Liver (tissue), 9 donors: Measurements from ENCODE around the gene DNM3. TPM values are rescaled to one million over a fixed set of nuclear protein-coding genes. Genes with fewer than 3 reads are reported as not detected.

Source experiments
- DNase-seq: peaks from one replicate; pipeline ENCODE4 v3.0.0-alpha.2; 2017; ENCODE audit warnings: low spot score
- H3K27ac ChIP-seq, 2 donors: one replicate each; pipeline ENCODE4 v1.7.0; 2013; ENCODE audit warnings: inconsistent platforms in 2 of 2, low read length in 2 of 2, control low read depth in 1 of 2, low read depth in 1 of 2, mild to moderate bottlenecking in 1 of 2
- H3K27me3 ChIP-seq, 4 donors: one replicate each; pipeline versions ENCODE4 v1.6.1 to v1.7.0; 2013; ENCODE audit warnings: low read length in 3 of 4, inconsistent platforms in 1 of 4, mild to moderate bottlenecking in 1 of 4, moderate library complexity in 1 of 4; ENCODE audit not compliant: control insufficient read depth in 4 of 4, insufficient read depth in 4 of 4
- H3K36me3 ChIP-seq, 4 donors: one replicate each; pipeline versions ENCODE4 v1.6.1 to v1.7.0; 2013; ENCODE audit warnings: low read length in 3 of 4, mild to moderate bottlenecking in 3 of 4, low read depth in 1 of 4, moderate library complexity in 1 of 4; ENCODE audit not compliant: control insufficient read depth in 4 of 4, insufficient read depth in 3 of 4
- H3K4me1 ChIP-seq, 4 donors: one replicate each; pipeline versions ENCODE4 v1.6.1 to v1.7.0; 2013; ENCODE audit warnings: low read length in 3 of 4, mild to moderate bottlenecking in 3 of 4, moderate library complexity in 1 of 4; ENCODE audit not compliant: control insufficient read depth in 4 of 4, insufficient read depth in 4 of 4
- H3K4me3 ChIP-seq, 3 donors: one replicate each; pipeline versions ENCODE4 v1.6.1 to v1.7.0; 2013; ENCODE audit warnings: low read length in 3 of 3, control low read depth in 1 of 3, low read depth in 1 of 3, mild to moderate bottlenecking in 1 of 3
- H3K9ac ChIP-seq, 2 donors: one replicate each; pipeline ENCODE4 v1.7.0; 2013; ENCODE audit warnings: low read length in 2 of 2, mild to moderate bottlenecking in 2 of 2, moderate library complexity in 2 of 2, control low read depth in 1 of 2, low read depth in 1 of 2
- H3K9me3 ChIP-seq, 4 donors: one replicate each; pipeline versions ENCODE4 v1.6.1 to v1.7.0; 2013; ENCODE audit warnings: low read length in 3 of 4; ENCODE audit not compliant: control insufficient read depth in 4 of 4
- CTCF ChIP-seq: fragments of 150-350 bp; IDR thresholded peaks from 2 replicates; pipeline ENCODE4 v1.5.1; 2017; ENCODE audit warnings: improper control_type of control experiment, low read depth, low read length; ENCODE audit not compliant: missing input control
- EGR1 ChIP-seq, 2 donors: IDR thresholded peaks; 2 replicates each; pipeline ENCODE4 v1.6.1; 2016 to 2018; ENCODE audit warnings: antibody characterized with exemption in 2 of 2, low read depth in 2 of 2
- FOXA1 ChIP-seq: IDR thresholded peaks from 2 replicates; pipeline ENCODE4 v1.6.1; 2016; ENCODE audit warnings: antibody characterized with exemption
- FOXA2 ChIP-seq: IDR thresholded peaks from 2 replicates; pipeline ENCODE4 v1.6.1; 2016; ENCODE audit warnings: antibody characterized with exemption
- GABPA ChIP-seq, 2 donors: IDR thresholded peaks in 1 of 2; conservative IDR thresholded peaks in 1 of 2; 2 replicates each; pipeline ENCODE4 v1.6.1; 2016; ENCODE audit warnings: antibody characterized with exemption in 2 of 2, mild to moderate bottlenecking in 1 of 2, moderate library complexity in 1 of 2
- HNF4G ChIP-seq: IDR thresholded peaks from 2 replicates; pipeline ENCODE4 v1.6.1; 2016; ENCODE audit warnings: antibody characterized with exemption
- JUND ChIP-seq, 2 donors: IDR thresholded peaks; 2 replicates each; pipeline ENCODE4 v1.6.1; 2016; ENCODE audit warnings: antibody characterized with exemption in 2 of 2
- NR2F2 ChIP-seq: IDR thresholded peaks from 2 replicates; pipeline ENCODE4 v1.6.1; 2016; ENCODE audit warnings: antibody characterized with exemption
- RAD21 ChIP-seq, 2 donors: IDR thresholded peaks; 2 replicates each; pipeline ENCODE4 v1.6.1; 2016; ENCODE audit warnings: antibody characterized with exemption in 2 of 2, mild to moderate bottlenecking in 2 of 2
- RXRA ChIP-seq, 2 donors: IDR thresholded peaks; 2 replicates each; pipeline ENCODE4 v1.6.1; 2017 to 2018; ENCODE audit warnings: antibody characterized with exemption in 2 of 2, mild to moderate bottlenecking in 1 of 2
- SP1 ChIP-seq: IDR thresholded peaks from 2 replicates; pipeline ENCODE4 v1.6.1; 2018; ENCODE audit warnings: antibody characterized with exemption, mild to moderate bottlenecking
- YY1 ChIP-seq: IDR thresholded peaks from 2 replicates; pipeline ENCODE4 v1.6.1; 2016; ENCODE audit warnings: antibody characterized with exemption, mild to moderate bottlenecking
- ZBTB33 ChIP-seq: IDR thresholded peaks from 2 replicates; pipeline ENCODE4 v1.6.1; 2016; ENCODE audit warnings: antibody characterized with exemption
- polyA plus RNA-seq, 2 donors: library from polyadenylated mRNA; stranded (reverse) in 1 of 2; unstranded in 1 of 2; fragments of 200-250 nt in 1 of 2; fragments of >200 nt in 1 of 2; fragmentation: Nextera tagmentation in 1 of 2; extraction: Ambion mirVana in 1 of 2; gene quantifications; one replicate each; pipeline versions ENCODE4 v1.2.1 to v1.2.3, GENCODE V29; 2013 to 2015
- total RNA-seq, 2 donors: library from RNA; depleted of rRNA; stranded (reverse); fragments of >200 nt; gene quantifications; one replicate each; pipeline ENCODE4 v1.2.3, GENCODE V29; 2014
- TF ChIP-seq, protein P1 (sequence below): IDR thresholded peaks from 2 replicates; pipeline ENCODE4 v1.6.1; 2016; ENCODE audit warnings: antibody characterized with exemption
- TF ChIP-seq, protein P2 (sequence below): IDR thresholded peaks from 2 replicates; pipeline ENCODE4 v1.6.1; 2016; ENCODE audit warnings: antibody characterized with exemption
- TF ChIP-seq, protein P3 (sequence below): IDR thresholded peaks from 2 replicates; pipeline ENCODE4 v1.6.1; 2016; ENCODE audit warnings: antibody characterized with exemption, mild to moderate bottlenecking
- donor health status: healthy.
- donor health status: healthy.
- donor health status: healthy.
- donor health status: healthy.
- donor health status: healthy.

DNM3 gene
- total and polyA plus RNA-seq, 4 donors: 0.08 to 3.2 (median 1.0) TPM

GRCh38 chr1:171850651-171851350, 9.5 kb downstream of the DNM3 start (continued):
- TF ChIP-seq SP1 (no peak), ZBTB33 (no peak)

DNA sequence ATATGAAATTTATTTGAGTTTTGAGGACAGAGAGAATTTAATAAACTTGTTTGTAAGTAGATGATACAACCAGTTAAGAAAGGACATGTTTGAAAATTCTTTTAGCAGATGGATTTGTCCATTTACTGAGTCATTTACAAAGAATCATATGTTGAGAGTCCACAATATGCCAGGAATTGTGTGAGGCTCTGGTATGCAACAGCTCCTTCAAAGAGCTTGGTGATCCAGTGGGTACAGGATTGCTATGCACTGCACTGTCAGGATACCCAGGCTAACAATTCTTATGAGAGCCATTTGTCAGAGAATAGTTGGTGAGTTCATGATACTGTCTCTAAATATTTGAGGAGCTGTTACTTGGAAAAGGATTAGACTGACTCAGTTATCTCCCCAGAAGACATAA, 11.0 kb downstream of the DNM3 start:
- Histone ChIP-seq H3K27me3 (no peaks in the 10 kb centered on the region), H3K36me3 (no peaks in the 10 kb centered on the region), H3K27ac (no peak overlapping the region), H3K4me1 (peaks cover 0 to 1% (median 0%) of the 10 kb centered on the region in 4 donors), H3K4me3 (no peak overlapping the region), H3K9me3 (peaks cover 0 to under 1% (median 0%) of the 10 kb centered on the region in 4 donors), H3K9ac (no peak overlapping the region)
- no peak for DNase-seq
- TF ChIP-seq GABPA (IDR thresholded peaks at IDR 0.05 in 1 of 2, conservative IDR thresholded peaks at IDR 0.05 in 1 of 2) (no peak), FOXA2 (no peak), RAD21 (IDR thresholded peaks at IDR 0.05) (no peak), EGR1 (IDR thresholded peaks at IDR 0.05; ENCODE audit: low read depth in 2 of 2) (no peak), RXRA (IDR thresholded peaks at IDR 0.05) (no peak), FOXA1 (no peak), NR2F2 (no peak), CTCF (no peak), HNF4G (no peak), YY1 (no peak), JUND (IDR thresholded peaks at IDR 0.05) (no peak), ZBTB33 (no peak)
- TF ChIP-seq, protein P1, sequence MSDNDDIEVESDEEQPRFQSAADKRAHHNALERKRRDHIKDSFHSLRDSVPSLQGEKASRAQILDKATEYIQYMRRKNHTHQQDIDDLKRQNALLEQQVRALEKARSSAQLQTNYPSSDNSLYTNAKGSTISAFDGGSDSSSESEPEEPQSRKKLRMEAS: no peak
- TF ChIP-seq, protein P2, sequence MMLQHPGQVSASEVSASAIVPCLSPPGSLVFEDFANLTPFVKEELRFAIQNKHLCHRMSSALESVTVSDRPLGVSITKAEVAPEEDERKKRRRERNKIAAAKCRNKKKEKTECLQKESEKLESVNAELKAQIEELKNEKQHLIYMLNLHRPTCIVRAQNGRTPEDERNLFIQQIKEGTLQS: no peak
- TF ChIP-seq, protein P3, sequence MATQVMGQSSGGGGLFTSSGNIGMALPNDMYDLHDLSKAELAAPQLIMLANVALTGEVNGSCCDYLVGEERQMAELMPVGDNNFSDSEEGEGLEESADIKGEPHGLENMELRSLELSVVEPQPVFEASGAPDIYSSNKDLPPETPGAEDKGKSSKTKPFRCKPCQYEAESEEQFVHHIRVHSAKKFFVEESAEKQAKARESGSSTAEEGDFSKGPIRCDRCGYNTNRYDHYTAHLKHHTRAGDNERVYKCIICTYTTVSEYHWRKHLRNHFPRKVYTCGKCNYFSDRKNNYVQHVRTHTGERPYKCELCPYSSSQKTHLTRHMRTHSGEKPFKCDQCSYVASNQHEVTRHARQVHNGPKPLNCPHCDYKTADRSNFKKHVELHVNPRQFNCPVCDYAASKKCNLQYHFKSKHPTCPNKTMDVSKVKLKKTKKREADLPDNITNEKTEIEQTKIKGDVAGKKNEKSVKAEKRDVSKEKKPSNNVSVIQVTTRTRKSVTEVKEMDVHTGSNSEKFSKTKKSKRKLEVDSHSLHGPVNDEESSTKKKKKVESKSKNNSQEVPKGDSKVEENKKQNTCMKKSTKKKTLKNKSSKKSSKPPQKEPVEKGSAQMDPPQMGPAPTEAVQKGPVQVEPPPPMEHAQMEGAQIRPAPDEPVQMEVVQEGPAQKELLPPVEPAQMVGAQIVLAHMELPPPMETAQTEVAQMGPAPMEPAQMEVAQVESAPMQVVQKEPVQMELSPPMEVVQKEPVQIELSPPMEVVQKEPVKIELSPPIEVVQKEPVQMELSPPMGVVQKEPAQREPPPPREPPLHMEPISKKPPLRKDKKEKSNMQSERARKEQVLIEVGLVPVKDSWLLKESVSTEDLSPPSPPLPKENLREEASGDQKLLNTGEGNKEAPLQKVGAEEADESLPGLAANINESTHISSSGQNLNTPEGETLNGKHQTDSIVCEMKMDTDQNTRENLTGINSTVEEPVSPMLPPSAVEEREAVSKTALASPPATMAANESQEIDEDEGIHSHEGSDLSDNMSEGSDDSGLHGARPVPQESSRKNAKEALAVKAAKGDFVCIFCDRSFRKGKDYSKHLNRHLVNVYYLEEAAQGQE: no peak
